Measurements from ENCODE around the gene RAD51B. TPM values are rescaled to one million over a fixed set of nuclear protein-coding genes. Genes with fewer than 3 reads are reported as not detected.

Gene RAD51B
- total and polyA plus RNA-seq, 9 donors: 21.6 to 70.1 (median 35.1) TPM

- Histone ChIP-seq H3K4me3 (no peak overlapping the region), H3K27ac (peak overlapping the region in 1 of 2 donors; percentile 32), H3K36me3 (no peaks in the 10 kb centered on the region), H3K9me3 (no peaks in the 10 kb centered on the region), H3K27me3 (no peaks in the 10 kb centered on the region), H3K4me1 (ENCODE audit: insufficient read depth) (peaks cover 25% of the 10 kb centered on the region)
- no peak for DNase-seq
- intact Hi-C loops (cut with DNase I): no loop called here
- WGBS, 3 donors: 94 to 100% (median 97%) methylated on average over 2 of the region's 2 CpGs
- no peak for TF ChIP-seq POLR2A (IDR thresholded peaks at IDR 0.05)
- no peak for TF ChIP-seq CTCF (IDR thresholded peaks at IDR 0.05)
- TF ChIP-seq EP300 (IDR thresholded peaks at IDR 0.05): no peak
Measured at GRCh38 chr14:68211421-68211820, 391.8 kb downstream of the RAD51B start.

- Histone ChIP-seq H3K9me3 (no peaks in the 10 kb centered on the region), H3K36me3 (no peaks in the 10 kb centered on the region), H3K4me3 (no peak overlapping the region), H3K4me1 (ENCODE audit: insufficient read depth) (peaks cover 25% of the 10 kb centered on the region), H3K27me3 (no peaks in the 10 kb centered on the region), H3K27ac (no peak overlapping the region)
- TF ChIP-seq POLR2A (IDR thresholded peaks at IDR 0.05) (no peak), EP300 (IDR thresholded peaks at IDR 0.05) (no peak), CTCF (IDR thresholded peaks at IDR 0.05) (no peak)
- 55 to 66% (median 63%) methylated on average over 2 of the region's 2 CpGs for WGBS, 3 donors
- intact Hi-C loops (cut with DNase I): no loop called here
- DNase-seq: no peak
Measured at GRCh38 chr14:68211886-68212285, 392.3 kb downstream of the RAD51B start.

- H3K27me3 ChIP-seq: no peaks in the 10 kb centered on the region
- H3K4me1 ChIP-seq (ENCODE audit: insufficient read depth): peaks cover 25% of the 10 kb centered on the region
- intact Hi-C loops (cut with DNase I): no loop called here
- no peak for TF ChIP-seq EP300 (IDR thresholded peaks at IDR 0.05)
- no peak for TF ChIP-seq CTCF (IDR thresholded peaks at IDR 0.05)
- no peak for TF ChIP-seq POLR2A (IDR thresholded peaks at IDR 0.05)
- no peaks in the 10 kb centered on the region for H3K9me3 ChIP-seq
- H3K4me3 ChIP-seq: no peak overlapping the region
- no peak for DNase-seq
- H3K36me3 ChIP-seq: no peaks in the 10 kb centered on the region
- no peak overlapping the region for H3K27ac ChIP-seq
Measured at GRCh38 chr14:68212361-68212760, 392.8 kb downstream of the RAD51B start.

GRCh38 chr14:68214431-68214830 is 394.9 kb downstream of the RAD51B start:
- intact Hi-C loops (cut with DNase I): no loop called here
- WGBS, 3 donors: 34 to 48% (median 43%) methylated on average over 4 of the region's 4 CpGs
- no peaks in the 10 kb centered on the region for H3K27me3 ChIP-seq
- no peak for DNase-seq
- H3K36me3 ChIP-seq: no peaks in the 10 kb centered on the region
- no peak overlapping the region for H3K4me3 ChIP-seq
- TF ChIP-seq EP300 (IDR thresholded peaks at IDR 0.05) (no peak), POLR2A (IDR thresholded peaks at IDR 0.05) (no peak), CTCF (IDR thresholded peaks at IDR 0.05) (no peak)
- no peak overlapping the region for H3K27ac ChIP-seq
- H3K9me3 ChIP-seq: no peaks in the 10 kb centered on the region
- peaks cover 17% of the 10 kb centered on the region for H3K4me1 ChIP-seq (ENCODE audit: insufficient read depth)

- H3K36me3 ChIP-seq: no peaks in the 10 kb centered on the region
- 72 to 94% (median 86%) methylated on average over 2 of the region's 2 CpGs for WGBS, 3 donors
- intact Hi-C loops (cut with DNase I): no loop called here
- TF ChIP-seq EP300 (IDR thresholded peaks at IDR 0.05): no peak
- no peak for TF ChIP-seq CTCF (IDR thresholded peaks at IDR 0.05)
- no peak for TF ChIP-seq POLR2A (IDR thresholded peaks at IDR 0.05)
- H3K9me3 ChIP-seq: no peaks in the 10 kb centered on the region
- no peak overlapping the region for H3K4me3 ChIP-seq
- no peak overlapping the region for H3K27ac ChIP-seq
- DNase-seq: no peak
- H3K4me1 ChIP-seq (ENCODE audit: insufficient read depth): peaks cover 12% of the 10 kb centered on the region
- H3K27me3 ChIP-seq: no peaks in the 10 kb centered on the region
Measured at GRCh38 chr14:68215629-68216028, 396.1 kb downstream of the RAD51B start.

Data from ovary (tissue), 9 donors.